CD14-positive monocyte (primary cell): ENCODE data around the gene CYB5A. TPM values are rescaled to one million over a fixed set of nuclear protein-coding genes. Genes with fewer than 3 reads are reported as not detected.

Experiments used
- DNase-seq, 3 donors: peaks; one replicate each; pipeline ENCODE4 v3.0.0-alpha.2; 2011 to 2022
- H2AFZ ChIP-seq: 2 replicates; pipeline ENCODE4 v1.6.0; 2012; ENCODE audit warnings: mild to moderate bottlenecking, low read depth, low read length, inconsistent platforms; ENCODE audit not compliant: insufficient read depth, poor library complexity, severe bottlenecking
- H3K27ac ChIP-seq, 2 donors: 1 replicate in 1 of 2; 2 replicates in 1 of 2; pipeline ENCODE4 v1.5.1; 2012 to 2013; ENCODE audit warnings: low read length in 2 of 2, control low read depth in 1 of 2, inconsistent platforms in 1 of 2, low read depth in 1 of 2, mild to moderate bottlenecking in 1 of 2
- H3K27me3 ChIP-seq, 2 donors: one replicate each; pipeline versions ENCODE4 v1.6.0 to v1.6.1; 2011 to 2013; ENCODE audit warnings: low read length in 2 of 2; ENCODE audit not compliant: control insufficient read depth in 2 of 2, insufficient read depth in 2 of 2
- H3K36me3 ChIP-seq, 2 donors: replicated peaks in 1 of 2; 1 replicate in 1 of 2; 2 replicates in 1 of 2; pipeline versions ENCODE4 v1.5.1 to v1.6.1; 2012 to 2013; ENCODE audit warnings: low read length in 2 of 2, control low read depth in 1 of 2, inconsistent platforms in 1 of 2, mild to moderate bottlenecking in 1 of 2; ENCODE audit not compliant: insufficient read depth in 2 of 2, control insufficient read depth in 1 of 2
- H3K4me1 ChIP-seq, 2 donors: 1 replicate in 1 of 2; 2 replicates in 1 of 2; pipeline versions ENCODE4 v1.5.1 to v1.6.1; 2012 to 2013; ENCODE audit warnings: low read length in 2 of 2, control low read depth in 1 of 2, inconsistent platforms in 1 of 2, mild to moderate bottlenecking in 1 of 2, moderate library complexity in 1 of 2; ENCODE audit not compliant: insufficient read depth in 2 of 2, control insufficient read depth in 1 of 2
- H3K4me2 ChIP-seq: replicated peaks from 2 replicates; pipeline ENCODE3; 2012; ENCODE audit warnings: low read length, moderate library complexity, mild to moderate bottlenecking; ENCODE audit not compliant: poor library complexity, severe bottlenecking; ENCODE audit errors: extremely low read depth
- H3K4me3 ChIP-seq, 3 experiments: fragments of 200-600 bp in 1 of 3; sonication (generic) in 1 of 3; replicated peaks in 1 of 3; 1 replicate in 2 of 3; 2 replicates in 1 of 3; pipeline ENCODE4 v1.5.1; 2011 to 2013; ENCODE audit warnings: low read length in 3 of 3, mild to moderate bottlenecking in 3 of 3, control low read depth in 2 of 3, low read depth in 2 of 3, inconsistent platforms in 1 of 3, moderate library complexity in 1 of 3
- H3K79me2 ChIP-seq: 2 replicates; pipeline ENCODE4 v1.6.0; 2012; ENCODE audit warnings: mild to moderate bottlenecking, control low read depth, inconsistent platforms, low read length, moderate library complexity; ENCODE audit not compliant: insufficient read depth
- H3K9ac ChIP-seq: 2 replicates; pipeline ENCODE4 v1.6.0; 2017; ENCODE audit warnings: low read length, mild to moderate bottlenecking; ENCODE audit not compliant: insufficient read depth, poor library complexity, severe bottlenecking
- H3K9me3 ChIP-seq, 2 donors: replicated peaks in 1 of 2; 1 replicate in 1 of 2; 2 replicates in 1 of 2; pipeline versions ENCODE4 v1.5.1 to v1.6.1; 2012 to 2013; ENCODE audit warnings: low read length in 2 of 2, control low read depth in 1 of 2; ENCODE audit not compliant: control insufficient read depth in 1 of 2, insufficient read depth in 1 of 2
- H4K20me1 ChIP-seq: 2 replicates; pipeline ENCODE4 v1.6.0; 2012; ENCODE audit warnings: mild to moderate bottlenecking, low read length, control low read depth, moderate library complexity; ENCODE audit not compliant: insufficient read depth
- H3K27ac Mint-ChIP-seq, 7 donors: one replicate each; pipeline ENCODE4 v1.8.0; 2020; ENCODE audit warnings: mild to moderate bottlenecking in 7 of 7, mixed read lengths in 7 of 7, moderate library complexity in 6 of 7, inconsistent platforms in 2 of 7
- H3K27me3 Mint-ChIP-seq, 3 donors: one replicate each; pipeline ENCODE4 v1.8.0; 2021 to 2022; ENCODE audit warnings: low read depth in 3 of 3, mild to moderate bottlenecking in 3 of 3, mixed read lengths in 3 of 3, moderate library complexity in 3 of 3, inconsistent platforms in 1 of 3
- H3K36me3 Mint-ChIP-seq, 2 donors: one replicate each; pipeline ENCODE4 v1.8.0; 2020; ENCODE audit warnings: mixed read lengths in 2 of 2, inconsistent platforms in 1 of 2, mild to moderate bottlenecking in 1 of 2
- H3K4me1 Mint-ChIP-seq: one replicate; pipeline ENCODE4 v1.8.0; 2020; ENCODE audit warnings: mild to moderate bottlenecking, mixed read lengths
- H3K4me3 Mint-ChIP-seq, 2 donors: one replicate each; pipeline ENCODE4 v1.8.0; 2020; ENCODE audit warnings: mild to moderate bottlenecking in 2 of 2, mixed read lengths in 2 of 2, moderate library complexity in 1 of 2
- H3K9me3 Mint-ChIP-seq, 7 donors: one replicate each; pipeline ENCODE4 v1.8.0; 2020 to 2022; ENCODE audit warnings: mixed read lengths in 7 of 7, mild to moderate bottlenecking in 6 of 7, moderate library complexity in 6 of 7, inconsistent platforms in 2 of 7
- CTCF ChIP-seq: fragments of 200-600 bp; IDR thresholded peaks from one replicate; pipeline ENCODE4 v1.8.0; 2022; ENCODE audit warnings: antibody characterized with exemption, mild to moderate bottlenecking
- WGBS: methylation state at CpG from one replicate; pipeline ENCODE4 v1.1.5; 2013; ENCODE audit warnings: missing lambda C conversion rate; ENCODE audit not compliant: insufficient coverage; 5-methylcytosine and 5-hydroxymethylcytosine counted together
- intact Hi-C, 2 donors: fragments of 100-400 bp; cut with micrococcal nuclease; formaldehyde crosslinking; loops; one replicate each; pipeline versions ENCODE4 v1.15.0 to v1.15.1; 2023
- polyA plus RNA-seq, 3 donors: library from polyadenylated mRNA; depleted of rRNA in 1 of 3; unstranded in 2 of 3; stranded (reverse) in 1 of 3; fragments of 300-500 nt in 2 of 3; fragments of >200 nt in 1 of 3; fragmentation: Illumina TruSeq in 2 of 3; gene quantifications; 1 replicate in 2 of 3; 2 replicates in 1 of 3; pipeline ENCODE4 v1.2.3, GENCODE V29; 2012 to 2021

CYB5A gene
- polyA plus RNA-seq, 3 donors: 19.0 to 27.6 (median 22.4) TPM

DNA sequence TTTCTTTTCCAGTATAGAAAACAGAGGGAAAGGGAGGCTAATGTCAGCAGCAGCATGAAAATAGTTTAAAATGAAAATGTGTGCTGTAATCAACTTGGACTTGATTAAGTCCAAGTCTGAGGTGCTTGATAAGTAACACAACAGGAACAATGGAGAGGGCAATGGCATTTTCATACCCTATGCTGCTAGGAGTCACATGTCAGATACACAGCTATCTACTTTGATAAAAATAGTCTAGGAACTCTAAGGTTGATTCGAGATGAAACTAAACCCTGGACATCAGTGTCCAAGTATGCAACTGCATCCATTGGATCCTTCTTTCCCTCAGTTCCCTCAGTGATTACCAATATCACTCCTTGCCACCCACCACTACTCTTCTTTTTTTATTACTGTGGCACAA lies 19.2 kb upstream of the CYB5A start:
- DNase-seq: no peak
- Histone ChIP-seq H3K4me3 (no peak overlapping the region), H2AFZ (no peak overlapping the region), H4K20me1 (no peaks in the 10 kb centered on the region), H3K4me2 (no peak overlapping the region), H3K36me3 (no peaks in the 10 kb centered on the region), H3K9me3 (peaks cover 0 to 6% of the 10 kb centered on the region in 2 donors), H3K79me2 (no peaks in the 10 kb centered on the region), H3K27me3 (no peaks in the 10 kb centered on the region), H3K4me1 (no peaks in the 10 kb centered on the region), H3K9ac (no peak overlapping the region), H3K27ac (no peak overlapping the region)
- H3K27me3 Mint-ChIP-seq: peaks cover 0 to 7% (median 2%) of the 10 kb centered on the region in 3 donors
- no peak overlapping the region for H3K27ac Mint-ChIP-seq
- 100% methylated on average over 1 of the region's 1 CpG for WGBS
- no peak overlapping the region for H3K4me3 Mint-ChIP-seq
- H3K36me3 Mint-ChIP-seq: no peaks in the 10 kb centered on the region
- H3K9me3 Mint-ChIP-seq: peaks cover 2 to 11% (median 4%) of the 10 kb centered on the region in 7 donors
- peaks cover 3% of the 10 kb centered on the region for H3K4me1 Mint-ChIP-seq
- no peak for TF ChIP-seq CTCF
- intact Hi-C loops: no loop called here

- Histone ChIP-seq H3K27me3 (peaks cover 0 to 4% of the 10 kb centered on the region in 2 donors), H3K9me3 (no peaks in the 10 kb centered on the region), H3K4me3 (no peak overlapping the region), H2AFZ (no peak overlapping the region), H3K4me2 (no peak overlapping the region), H3K79me2 (no peaks in the 10 kb centered on the region), H3K27ac (no peak overlapping the region), H3K36me3 (no peaks in the 10 kb centered on the region), H3K4me1 (no peaks in the 10 kb centered on the region), H3K9ac (no peak overlapping the region), H4K20me1 (no peaks in the 10 kb centered on the region)
- 0% methylated on average over 1 of the region's 3 CpGs for whole genome bisulfite sequencing
- H3K4me1 Mint-ChIP-seq: peaks cover 3% of the 10 kb centered on the region
- intact Hi-C loops: no loop called here
- peak in 2 of 3 donors; percentile 33 to 54 for DNase-seq
- peak overlapping the region in 1 of 7 donors; percentile 20 for H3K27ac Mint-ChIP-seq
- H3K27me3 Mint-ChIP-seq: peaks cover 0 to 9% (median 3%) of the 10 kb centered on the region in 3 donors
- no peaks in the 10 kb centered on the region for H3K36me3 Mint-ChIP-seq
- H3K9me3 Mint-ChIP-seq: peaks cover 0 to 8% (median 2%) of the 10 kb centered on the region in 7 donors
- peak; percentile 61 for TF ChIP-seq CTCF
- no peak overlapping the region for H3K4me3 Mint-ChIP-seq
These were observed 18.6 kb upstream of the CYB5A start for GRCh38 chr18:74310411-74310810.
